Vagina (tissue), 2 donors: ENCODE results near the gene WWOX. TPM values are rescaled to one million over a fixed set of nuclear protein-coding genes. Genes with fewer than 3 reads are reported as not detected.

ENCODE experiments used
- DNase-seq, 2 donors: peaks; one replicate each; pipeline ENCODE4 v3.0.0-alpha.2; 2017; ENCODE audit errors: extremely low spot score in 2 of 2
- H3K27ac ChIP-seq: fragments of 200-600 bp; sonication (generic); one replicate; pipeline ENCODE4 v1.5.1; 2019
- H3K27me3 ChIP-seq: fragments of 200-600 bp; sonication (generic); one replicate; pipeline ENCODE4 v1.5.1; 2019
- H3K36me3 ChIP-seq, 2 donors: fragments of 200-600 bp; sonication (generic); one replicate each; pipeline ENCODE4 v1.5.1; 2017 to 2019
- H3K4me1 ChIP-seq: fragments of 200-600 bp; sonication (generic); one replicate; pipeline ENCODE4 v1.5.1; 2019
- H3K4me3 ChIP-seq, 2 donors: fragments of 200-600 bp; sonication (generic); 1 replicate in 1 of 2; 2 replicates in 1 of 2; pipeline ENCODE4 v1.5.1; 2016 to 2019
- H3K9me3 ChIP-seq: fragments of 200-600 bp; sonication (generic); one replicate; pipeline ENCODE4 v1.5.1; 2019
- POLR2A ChIP-seq, 2 donors: fragments of 450-650 bp; IDR thresholded peaks; one replicate each; pipeline ENCODE4 v1.6.1; 2017; ENCODE audit warnings: antibody characterized with exemption in 2 of 2, mild to moderate bottlenecking in 2 of 2, moderate library complexity in 2 of 2
- POLR2AphosphoS5 ChIP-seq, 2 donors: sonication (generic); formaldehyde crosslinking; IDR thresholded peaks; one replicate each; pipeline ENCODE4 v1.9.0; 2017; ENCODE audit warnings: antibody characterized with exemption in 2 of 2, mild to moderate bottlenecking in 2 of 2, low read depth in 1 of 2; ENCODE audit not compliant: insufficient read depth in 1 of 2
- intact Hi-C: fragments of 100-400 bp; cut with DNase I; formaldehyde crosslinking; loops from one replicate; pipeline ENCODE4 v1.15.1; 2023
- total RNA-seq: library from RNA; depleted of rRNA; stranded (reverse); fragments of >200 nt; gene quantifications from one replicate; pipeline ENCODE4 v1.2.3, GENCODE V29; 2016
- TF ChIP-seq, protein P1 (sequence below), 3 experiments: fragments of 450-650 bp in 2 of 3; fragments of 200-600 bp in 1 of 3; sonication (generic) in 1 of 3; IDR thresholded peaks; one replicate each; pipeline ENCODE4 v1.5.1; 2017 to 2019; ENCODE audit warnings: antibody characterized with exemption in 3 of 3, mild to moderate bottlenecking in 2 of 3, moderate library complexity in 2 of 3

The WWOX gene
- total RNA-seq, 1 donor from 2014 or later, result 33.1 TPM

DNA sequence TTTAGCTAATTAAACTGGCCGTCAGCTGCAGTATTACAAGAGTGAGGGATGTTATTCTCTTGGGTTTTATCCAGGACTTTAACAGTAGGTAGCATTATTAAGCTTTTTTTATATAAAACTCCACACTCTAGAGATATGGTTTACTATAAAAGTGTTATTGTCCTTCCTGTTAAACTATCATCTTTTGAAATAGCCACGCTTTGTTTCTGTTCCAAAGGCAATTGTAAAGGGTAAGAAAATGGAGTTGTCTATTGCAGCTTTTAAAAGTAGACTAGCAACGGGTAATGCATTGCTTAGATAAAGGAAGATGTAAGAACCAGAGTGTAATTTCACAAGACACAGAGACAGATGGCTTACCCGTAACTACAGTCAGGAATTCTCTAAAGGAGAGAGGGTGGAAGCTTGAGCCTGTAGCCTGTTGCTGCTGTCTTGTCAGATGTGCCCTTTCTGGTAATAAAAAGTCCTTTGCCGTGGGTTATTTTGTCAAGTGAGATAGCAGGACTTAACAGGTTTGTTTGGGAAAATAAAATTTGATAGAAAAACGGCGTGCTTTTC is 56.4 kb downstream of the WWOX start:
- no peak overlapping the region for H3K27ac ChIP-seq
- no peaks in the 10 kb centered on the region for H3K36me3 ChIP-seq
- no peaks in the 10 kb centered on the region for H3K27me3 ChIP-seq
- DNase-seq, result no peak
- TF ChIP-seq POLR2AphosphoS5 (IDR thresholded peaks at IDR 0.05; ENCODE audit: insufficient read depth in 1 of 2, low read depth in 1 of 2) (no peak), POLR2A (IDR thresholded peaks at IDR 0.05) (no peak)
- TF ChIP-seq, protein P1, sequence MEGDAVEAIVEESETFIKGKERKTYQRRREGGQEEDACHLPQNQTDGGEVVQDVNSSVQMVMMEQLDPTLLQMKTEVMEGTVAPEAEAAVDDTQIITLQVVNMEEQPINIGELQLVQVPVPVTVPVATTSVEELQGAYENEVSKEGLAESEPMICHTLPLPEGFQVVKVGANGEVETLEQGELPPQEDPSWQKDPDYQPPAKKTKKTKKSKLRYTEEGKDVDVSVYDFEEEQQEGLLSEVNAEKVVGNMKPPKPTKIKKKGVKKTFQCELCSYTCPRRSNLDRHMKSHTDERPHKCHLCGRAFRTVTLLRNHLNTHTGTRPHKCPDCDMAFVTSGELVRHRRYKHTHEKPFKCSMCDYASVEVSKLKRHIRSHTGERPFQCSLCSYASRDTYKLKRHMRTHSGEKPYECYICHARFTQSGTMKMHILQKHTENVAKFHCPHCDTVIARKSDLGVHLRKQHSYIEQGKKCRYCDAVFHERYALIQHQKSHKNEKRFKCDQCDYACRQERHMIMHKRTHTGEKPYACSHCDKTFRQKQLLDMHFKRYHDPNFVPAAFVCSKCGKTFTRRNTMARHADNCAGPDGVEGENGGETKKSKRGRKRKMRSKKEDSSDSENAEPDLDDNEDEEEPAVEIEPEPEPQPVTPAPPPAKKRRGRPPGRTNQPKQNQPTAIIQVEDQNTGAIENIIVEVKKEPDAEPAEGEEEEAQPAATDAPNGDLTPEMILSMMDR (IDR thresholded peaks at IDR 0.05), result no peak
- H3K9me3 ChIP-seq, result no peaks in the 10 kb centered on the region
- H3K4me3 ChIP-seq, result no peak overlapping the region
- no peaks in the 10 kb centered on the region for H3K4me1 ChIP-seq
- intact Hi-C loops, result no loop called here

DNA sequence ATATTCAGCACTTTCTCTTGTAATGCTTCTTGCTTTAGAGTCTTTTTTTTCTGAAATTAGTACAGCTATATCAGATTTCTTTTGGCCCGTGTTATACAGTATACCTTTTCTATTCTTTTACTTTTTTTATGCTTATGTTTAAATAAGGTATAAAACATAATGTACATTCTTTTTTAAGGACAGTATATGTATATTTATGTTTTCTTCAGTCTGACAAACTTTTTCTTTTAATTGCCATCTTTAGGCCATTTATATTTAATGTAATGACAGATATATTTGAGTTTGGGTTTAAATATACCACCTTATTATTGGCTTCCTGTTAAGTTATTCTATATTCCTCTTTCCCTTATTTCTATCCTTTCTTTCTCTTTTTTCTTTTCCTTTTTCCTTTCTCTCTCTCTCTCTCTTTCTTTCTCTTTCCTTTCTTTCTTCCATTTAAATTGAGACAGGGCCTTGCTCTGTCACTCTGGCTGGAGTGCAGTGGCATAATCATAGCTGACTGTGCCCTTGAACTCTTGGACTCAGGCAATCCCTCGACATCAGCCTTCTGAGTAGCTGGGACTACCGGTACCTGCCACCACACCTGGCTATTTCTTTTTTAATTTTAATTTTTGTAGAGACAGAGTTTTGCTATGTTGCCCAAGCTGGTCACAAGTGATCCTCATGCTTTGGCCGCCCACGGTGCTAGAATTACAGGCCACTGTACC is 61.7 kb downstream of the WWOX start:
- Histone ChIP-seq H3K4me1 (no peaks in the 10 kb centered on the region), H3K27me3 (no peaks in the 10 kb centered on the region), H3K4me3 (no peak overlapping the region), H3K9me3 (no peaks in the 10 kb centered on the region), H3K36me3 (no peaks in the 10 kb centered on the region), H3K27ac (no peak overlapping the region)
- no peak for TF ChIP-seq POLR2AphosphoS5 (IDR thresholded peaks at IDR 0.05; ENCODE audit: insufficient read depth in 1 of 2, low read depth in 1 of 2)
- TF ChIP-seq, protein P1 (IDR thresholded peaks at IDR 0.05), result no peak
- TF ChIP-seq POLR2A (IDR thresholded peaks at IDR 0.05), result no peak
- DNase-seq, result no peak
- intact Hi-C loops, result no loop called here

DNA sequence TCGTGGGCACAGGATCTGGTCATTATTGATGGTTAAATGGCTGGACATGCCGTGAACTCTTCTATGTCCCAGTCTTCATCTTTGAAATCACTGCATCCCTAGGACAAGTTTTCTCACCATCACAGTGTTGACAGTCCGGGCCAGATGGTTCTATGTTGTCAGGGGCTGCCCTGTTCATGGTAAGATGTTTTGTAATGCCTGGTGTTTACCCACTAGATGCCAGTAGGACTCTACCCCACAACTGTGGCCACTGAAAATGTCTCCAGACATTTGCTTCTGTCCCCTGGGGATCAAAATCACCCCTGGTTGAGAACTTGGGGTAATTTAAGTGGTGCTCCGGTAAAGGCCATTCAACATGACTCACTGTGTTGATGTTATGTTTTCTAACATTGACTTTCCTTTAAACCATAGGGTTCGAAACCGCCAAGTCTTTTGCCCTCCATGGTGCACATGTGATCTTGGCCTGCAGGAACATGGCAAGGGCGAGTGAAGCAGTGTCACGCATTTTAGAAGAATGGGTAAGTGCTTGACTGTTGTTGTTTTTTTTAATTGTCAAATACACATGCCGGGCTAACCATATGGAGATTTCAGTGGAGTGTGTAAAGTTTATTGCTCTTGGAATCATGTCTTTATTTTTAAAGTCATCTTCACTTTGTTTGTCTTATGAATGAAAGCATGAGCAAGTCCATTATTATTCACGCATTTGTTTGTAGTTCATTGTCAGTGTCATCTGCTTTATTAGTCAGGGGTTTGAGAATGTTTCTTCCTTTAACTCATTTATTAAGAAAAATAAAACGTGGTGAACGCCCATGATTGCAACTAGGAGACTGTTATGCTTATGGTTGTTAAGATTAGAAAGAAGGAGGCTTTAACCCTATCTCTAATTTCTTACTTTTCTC is 64.6 kb downstream of the WWOX start:
- no peak for DNase-seq
- H3K9me3 ChIP-seq, result no peaks in the 10 kb centered on the region
- intact Hi-C loops, result no loop called here

DNA sequence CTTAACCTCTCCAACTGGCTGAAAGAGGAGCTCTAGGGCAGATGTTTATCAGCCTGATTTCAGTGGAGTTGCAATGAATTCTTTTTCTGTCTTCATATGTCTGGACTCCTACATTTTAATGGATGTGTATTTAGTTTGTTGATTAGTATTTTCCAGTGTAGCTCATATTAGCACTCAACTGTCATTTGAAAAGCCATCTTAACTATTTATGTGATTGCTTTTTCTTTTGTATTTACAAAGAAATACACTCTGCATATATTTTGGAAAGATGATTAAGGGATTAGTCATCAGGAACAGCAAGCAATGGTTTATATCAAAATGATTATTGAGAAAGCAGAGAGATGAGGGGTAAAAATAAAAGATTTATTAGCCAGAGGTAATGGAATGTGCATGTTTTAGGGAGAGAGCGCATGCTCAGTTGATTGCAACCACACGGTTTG is 71.1 kb downstream of the WWOX start:
- no peak overlapping the region for H3K27ac ChIP-seq
- no peaks in the 10 kb centered on the region for H3K9me3 ChIP-seq
- H3K4me3 ChIP-seq, result no peak overlapping the region
- no peaks in the 10 kb centered on the region for H3K36me3 ChIP-seq
- no peaks in the 10 kb centered on the region for H3K4me1 ChIP-seq
- TF ChIP-seq POLR2AphosphoS5 (IDR thresholded peaks at IDR 0.05; ENCODE audit: insufficient read depth in 1 of 2, low read depth in 1 of 2), result no peak
- H3K27me3 ChIP-seq, result no peaks in the 10 kb centered on the region
- intact Hi-C loops, result no loop called here
- no peak for DNase-seq

More for the DNA sequence above, 64.6 kb downstream of the WWOX start:
- H3K4me1 ChIP-seq, result no peaks in the 10 kb centered on the region
- H3K27me3 ChIP-seq, result no peaks in the 10 kb centered on the region
- no peaks in the 10 kb centered on the region for H3K36me3 ChIP-seq
- no peak overlapping the region for H3K4me3 ChIP-seq
- TF ChIP-seq POLR2A (IDR thresholded peaks at IDR 0.05) (no peak), POLR2AphosphoS5 (IDR thresholded peaks at IDR 0.05; ENCODE audit: insufficient read depth in 1 of 2, low read depth in 1 of 2) (no peak)
- TF ChIP-seq, protein P1 (IDR thresholded peaks at IDR 0.05), result no peak
- H3K27ac ChIP-seq, result no peak overlapping the region

DNA sequence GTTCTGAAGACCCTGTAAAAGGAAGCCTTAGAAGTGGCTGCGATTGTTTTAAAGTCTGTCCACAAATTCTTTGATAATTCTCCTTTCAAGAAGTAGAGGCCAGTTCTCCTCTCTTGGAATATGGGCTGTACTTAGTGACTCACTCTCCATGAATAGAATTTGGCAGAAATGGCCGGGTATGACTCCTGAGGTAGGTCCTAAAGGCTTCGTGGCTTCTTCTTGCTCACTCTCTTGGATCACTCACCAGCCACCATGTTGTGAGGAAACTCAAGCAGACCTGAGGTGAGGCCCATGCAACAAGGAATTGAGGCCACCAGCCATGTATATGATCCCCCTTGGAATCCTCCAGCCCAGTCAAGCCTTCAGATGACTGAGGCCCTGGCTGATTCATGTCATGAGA is 75.8 kb downstream of the WWOX start:
- TF ChIP-seq POLR2A (IDR thresholded peaks at IDR 0.05), result no peak
- TF ChIP-seq, protein P1 (IDR thresholded peaks at IDR 0.05), result no peak
- TF ChIP-seq POLR2AphosphoS5 (IDR thresholded peaks at IDR 0.05; ENCODE audit: insufficient read depth in 1 of 2, low read depth in 1 of 2), result no peak
- intact Hi-C loops, result no loop called here
- H3K27me3 ChIP-seq, result no peaks in the 10 kb centered on the region
- no peaks in the 10 kb centered on the region for H3K36me3 ChIP-seq
- H3K27ac ChIP-seq, result no peak overlapping the region
- no peak overlapping the region for H3K4me3 ChIP-seq
- H3K4me1 ChIP-seq, result no peaks in the 10 kb centered on the region
- DNase-seq, result no peak
- H3K9me3 ChIP-seq, result no peaks in the 10 kb centered on the region
